ENCODE data around the gene STX1B. TPM values are rescaled to one million over a fixed set of nuclear protein-coding genes. Genes with fewer than 3 reads are reported as not detected.

Gene STX1B
- total RNA-seq, 1 donor from 2014 or later: 11.4 TPM

Small RNA genes lying within 50 kb of the gene (small RNA-seq; reads per million reads assigned to genes)
- not detected for gene AC135048.1

Other genes with a start within 250 kb of the STX1B start
- 3.3 TPM for gene CFAP119, start 248.6 kb downstream of the STX1B start, total RNA-seq
- 90.1 TPM for gene RNF40, start 248.3 kb downstream of the STX1B start, total RNA-seq
- 11.4 TPM for gene ZNF629, start 223.4 kb downstream of the STX1B start, total RNA-seq
- 41.6 TPM for gene BCL7C, start 116.6 kb downstream of the STX1B start, total RNA-seq
- gene CTF1, start 114.0 kb downstream of the STX1B start, total RNA-seq: 0.41 TPM
- gene FBXL19, start 87.1 kb downstream of the STX1B start, total RNA-seq: 66.4 TPM
- gene ORAI3, start 61.6 kb downstream of the STX1B start, total RNA-seq: 4.1 TPM
- gene SETD1A, start 52.9 kb downstream of the STX1B start, total RNA-seq: 1.6 TPM
- gene HSD3B7, start 25.4 kb downstream of the STX1B start, total RNA-seq: 2.0 TPM
- gene STX4, start 22.9 kb upstream of the STX1B start, total RNA-seq: 13.9 TPM
- gene ZNF668, start 63.6 kb upstream of the STX1B start, total RNA-seq: 9.0 TPM
- 14.7 TPM for gene ZNF646, start 63.8 kb upstream of the STX1B start, total RNA-seq
- 1.6 TPM for gene PRSS53, start 78.3 kb upstream of the STX1B start, total RNA-seq
- 35.9 TPM for gene VKORC1, start 84.2 kb upstream of the STX1B start, total RNA-seq
- gene BCKDK, start 97.7 kb upstream of the STX1B start, total RNA-seq: 11.4 TPM
- 47.7 TPM for gene KAT8, start 107.0 kb upstream of the STX1B start, total RNA-seq
- gene PRSS8, start 125.1 kb upstream of the STX1B start, total RNA-seq: not detected
- gene PRSS36, start 139.4 kb upstream of the STX1B start, total RNA-seq: 1.6 TPM
- gene FUS, start 169.5 kb upstream of the STX1B start, total RNA-seq: 36.3 TPM
- 1.6 TPM for gene PYCARD, start 192.1 kb upstream of the STX1B start, total RNA-seq
- gene TRIM72, start 203.5 kb upstream of the STX1B start, total RNA-seq: 1.2 TPM
- gene PYDC1, start 206.5 kb upstream of the STX1B start, total RNA-seq: 0.41 TPM
- gene ITGAM, start 249.3 kb upstream of the STX1B start, total RNA-seq: 2.0 TPM